MM.1S (cell line): ENCODE results near the gene COX10.

Experiments
- EZH2 ChIP-seq: fragments of 300-600 bp; sonication (generic); optimal IDR thresholded peaks from 2 replicates; pipeline ENCODE3; 2017; ENCODE audit warnings: low read depth, mild to moderate bottlenecking, antibody characterized with exemption, low read length, mixed read lengths
- EZH2phosphoT487 ChIP-seq: fragments of 300-600 bp; sonication (generic); IDR thresholded peaks from 2 replicates; pipeline ENCODE4 v1.6.1; 2018; ENCODE audit warnings: antibody characterized with exemption, low read length
- TF ChIP-seq, protein P1 (sequence below): fragments of 300-600 bp; sonication (generic); IDR thresholded peaks from 2 replicates; pipeline ENCODE4 v1.5.1; 2016; ENCODE audit warnings: antibody characterized with exemption, low read length, mixed read lengths

GRCh38 chr17:14168582-14168981 is 99.3 kb downstream of the COX10 start:
- TF ChIP-seq, protein P1, sequence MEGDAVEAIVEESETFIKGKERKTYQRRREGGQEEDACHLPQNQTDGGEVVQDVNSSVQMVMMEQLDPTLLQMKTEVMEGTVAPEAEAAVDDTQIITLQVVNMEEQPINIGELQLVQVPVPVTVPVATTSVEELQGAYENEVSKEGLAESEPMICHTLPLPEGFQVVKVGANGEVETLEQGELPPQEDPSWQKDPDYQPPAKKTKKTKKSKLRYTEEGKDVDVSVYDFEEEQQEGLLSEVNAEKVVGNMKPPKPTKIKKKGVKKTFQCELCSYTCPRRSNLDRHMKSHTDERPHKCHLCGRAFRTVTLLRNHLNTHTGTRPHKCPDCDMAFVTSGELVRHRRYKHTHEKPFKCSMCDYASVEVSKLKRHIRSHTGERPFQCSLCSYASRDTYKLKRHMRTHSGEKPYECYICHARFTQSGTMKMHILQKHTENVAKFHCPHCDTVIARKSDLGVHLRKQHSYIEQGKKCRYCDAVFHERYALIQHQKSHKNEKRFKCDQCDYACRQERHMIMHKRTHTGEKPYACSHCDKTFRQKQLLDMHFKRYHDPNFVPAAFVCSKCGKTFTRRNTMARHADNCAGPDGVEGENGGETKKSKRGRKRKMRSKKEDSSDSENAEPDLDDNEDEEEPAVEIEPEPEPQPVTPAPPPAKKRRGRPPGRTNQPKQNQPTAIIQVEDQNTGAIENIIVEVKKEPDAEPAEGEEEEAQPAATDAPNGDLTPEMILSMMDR, result no peak
- TF ChIP-seq EZH2phosphoT487, result no peak
- no peak for TF ChIP-seq EZH2
